RPMI8226 (cell line): Measurements from ENCODE around the gene CLCNKB.
A peak's percentile ranks its signal among the peaks of the same experiment; 100 is the strongest.
"Not testable (repeated sequence)": the region's sequence is repeated elsewhere in the genome, so short reads cannot be mapped to it uniquely, and the experiment has no call there.

ENCODE experiments used
- DNase-seq: peaks from one replicate; pipeline ENCODE4 v3.0.0-alpha.2; 2015

The CLCNKB gene

GRCh38 chr1:16043521-16043920, at the start of gene CLCNKB:
TSS of gene CLCNKB (plus strand) at chr1:16043782. CDS start at chr1:16044493, 711 bp downstream.
- no peak for DNase-seq

- DNase-seq, result no peak
These were observed 49.5 kb upstream of the CLCNKB start for GRCh38 chr1:15994081-15994480.

- peak; percentile 49 for DNase-seq
These were observed 48.8 kb upstream of the CLCNKB start for GRCh38 chr1:15994590-15995351.

GRCh38 chr1:15997076-15997585, 46.5 kb upstream of the CLCNKB start:
- no peak for DNase-seq

GRCh38 chr1:15997637-15998280, 45.8 kb upstream of the CLCNKB start:
- DNase-seq, result no peak

- DNase-seq, result no peak
These were observed 44.7 kb upstream of the CLCNKB start for GRCh38 chr1:15998929-15999328.

GRCh38 chr1:16001274-16001673, 42.3 kb upstream of the CLCNKB start:
- not testable (repeated sequence) for DNase-seq

GRCh38 chr1:16005597-16005996, 38.0 kb upstream of the CLCNKB start:
- DNase-seq, result no peak

GRCh38 chr1:16006010-16006409, 37.6 kb upstream of the CLCNKB start:
- DNase-seq, result no peak

- peak; percentile 44 for DNase-seq
These were observed 36.8 kb upstream of the CLCNKB start for GRCh38 chr1:16006552-16007485.

GRCh38 chr1:16007671-16008341, 35.8 kb upstream of the CLCNKB start:
- no peak for DNase-seq

- peak; percentile 81 for DNase-seq
These were observed 34.5 kb upstream of the CLCNKB start for GRCh38 chr1:16009030-16009460.

- no peak for DNase-seq
These were observed 33.9 kb upstream of the CLCNKB start for GRCh38 chr1:16009678-16010077.

GRCh38 chr1:16010837-16011236, 32.7 kb upstream of the CLCNKB start:
- no peak for DNase-seq

- no peak for DNase-seq
These were observed 31.5 kb upstream of the CLCNKB start for GRCh38 chr1:16011936-16012589.

- DNase-seq, result peak; percentile 95
These were observed 30.9 kb upstream of the CLCNKB start for GRCh38 chr1:16012590-16013219.

GRCh38 chr1:16013220-16013907, 30.2 kb upstream of the CLCNKB start:
- peak; percentile 86 for DNase-seq

- no peak for DNase-seq
These were observed 29.7 kb upstream of the CLCNKB start for GRCh38 chr1:16013908-16014258.

- DNase-seq, result peak; percentile 85
These were observed 28.8 kb upstream of the CLCNKB start for GRCh38 chr1:16014509-16015482.

- no peak for DNase-seq
These were observed 28.1 kb upstream of the CLCNKB start for GRCh38 chr1:16015491-16015890.
